LHCN-M2 (cell line): ENCODE measurements around the gene NDNF. TPM values are rescaled to one million over a fixed set of nuclear protein-coding genes. Genes with fewer than 3 reads are reported as not detected.

Experiments used
- DNase-seq: peaks from one replicate; pipeline ENCODE4 v3.0.0-alpha.2; 2012; ENCODE audit warnings: low read depth
- total RNA-seq: library from RNA; depleted of rRNA; stranded (reverse); fragments of >200 nt; gene quantifications from 2 replicates; pipeline ENCODE4 v1.2.3, GENCODE V29; 2014

NDNF gene
- total RNA-seq, 1 experiment from 2014 or later: 0.11 TPM

- peak; percentile 35 for DNase-seq
Measured at GRCh38 chr4:121070696-121071639, 1.4 kb downstream of the NDNF start.

- no peak for DNase-seq
Measured at GRCh38 chr4:121070274-121070673, 2.1 kb downstream of the NDNF start.

- no peak for DNase-seq
Measured at GRCh38 chr4:121069430-121069829, 2.9 kb downstream of the NDNF start.

DNA sequence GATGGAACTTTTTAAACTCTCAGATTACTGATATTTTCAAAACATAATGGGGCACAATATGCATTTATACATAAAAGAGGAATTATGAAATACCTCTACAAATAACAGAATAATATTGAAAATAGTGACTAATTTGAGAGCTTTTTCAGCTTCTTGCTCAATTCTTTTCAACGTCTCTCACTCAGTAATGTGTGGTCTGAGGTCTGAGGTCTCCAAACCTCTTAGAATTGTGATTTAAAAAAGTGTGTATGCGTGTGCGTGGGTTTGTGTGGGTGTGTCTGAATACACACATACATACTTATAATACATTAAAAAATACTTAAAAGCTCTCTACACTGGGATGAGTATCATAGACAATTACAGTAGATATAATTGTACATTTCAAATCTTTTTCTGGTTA is 7.9 kb downstream of the NDNF start:
- DNase-seq: no peak

- DNase-seq: no peak
Measured at GRCh38 chr4:121062521-121062920, 9.8 kb downstream of the NDNF start.

DNA sequence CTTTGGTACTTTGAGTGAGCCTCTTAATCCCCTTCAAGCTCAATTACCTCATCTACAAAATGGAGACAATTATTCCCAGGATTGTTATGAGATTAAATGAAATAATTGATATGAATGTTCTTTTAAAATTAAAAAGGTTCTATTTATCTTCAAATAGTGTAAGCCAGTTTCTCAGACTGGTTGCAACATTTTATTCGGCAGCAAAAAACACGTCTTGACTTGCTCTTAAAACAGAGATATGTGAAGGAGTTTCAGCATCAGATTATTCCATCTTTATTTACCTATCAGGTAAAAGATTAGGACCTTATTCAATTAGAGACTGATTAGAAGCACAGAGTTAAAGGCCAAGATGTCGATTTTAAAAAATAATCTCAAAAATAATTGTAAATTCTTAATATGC is 10.5 kb downstream of the NDNF start:
- DNase-seq: no peak

DNA sequence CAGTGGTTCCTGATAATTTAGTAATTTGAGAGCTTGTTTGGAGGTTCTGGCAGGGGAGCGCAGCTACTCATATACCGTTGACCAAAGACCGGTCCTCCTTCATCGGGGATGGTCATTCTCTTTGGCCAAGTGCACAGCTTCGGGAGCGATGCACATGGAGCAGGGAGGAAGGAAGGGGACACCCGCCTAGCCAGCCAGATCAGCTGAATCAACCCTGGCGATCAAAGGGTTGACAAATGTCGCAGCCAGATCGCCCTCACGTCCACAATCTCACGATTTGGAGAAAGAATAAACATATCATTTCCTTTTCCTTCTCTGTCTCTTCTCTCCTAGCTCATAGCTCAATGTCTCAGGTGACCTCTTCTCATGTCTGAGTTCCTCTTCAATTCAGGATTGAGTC is 11.1 kb downstream of the NDNF start:
- no peak for DNase-seq

- DNase-seq: no peak
Measured at GRCh38 chr4:121057466-121057922, 14.8 kb downstream of the NDNF start.

DNA sequence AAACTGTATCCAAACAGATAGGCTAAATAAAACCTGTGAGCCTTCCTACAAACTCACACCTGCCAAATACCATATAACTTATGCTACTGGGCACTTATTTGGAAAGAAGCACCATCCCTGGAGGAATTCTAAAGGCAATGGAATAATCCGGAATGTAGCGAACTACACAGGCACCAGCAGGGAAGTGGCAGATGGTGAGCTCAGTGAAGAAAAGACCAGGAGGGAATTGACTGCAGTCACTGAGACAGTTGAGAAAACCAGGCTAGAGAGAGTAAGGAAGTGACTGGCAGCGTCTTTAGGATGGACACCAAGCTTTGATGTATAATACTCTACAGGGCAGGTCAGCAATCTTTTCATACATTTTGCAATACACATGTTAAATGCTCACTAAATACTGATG is 16.3 kb downstream of the NDNF start:
- DNase-seq: no peak

DNA sequence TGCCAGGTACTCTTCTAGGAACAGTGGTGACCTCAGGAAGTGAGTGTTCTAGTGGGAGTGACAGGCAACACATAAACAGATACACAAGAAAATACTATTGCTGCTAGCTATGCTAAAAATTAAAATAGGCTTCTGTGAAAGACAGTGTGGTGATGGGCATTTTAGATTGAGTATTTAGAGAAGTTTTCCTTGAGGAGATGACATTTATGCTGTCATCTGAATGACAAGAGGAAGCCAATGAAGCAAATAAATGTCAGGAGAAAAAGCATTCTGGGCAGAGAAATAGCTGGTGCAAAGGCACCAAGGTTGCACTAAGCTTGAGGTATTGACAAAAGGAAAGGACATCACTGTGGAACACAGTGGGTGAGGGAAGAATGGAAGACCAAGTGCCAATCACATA is 18.0 kb downstream of the NDNF start:
- no peak for DNase-seq

DNA sequence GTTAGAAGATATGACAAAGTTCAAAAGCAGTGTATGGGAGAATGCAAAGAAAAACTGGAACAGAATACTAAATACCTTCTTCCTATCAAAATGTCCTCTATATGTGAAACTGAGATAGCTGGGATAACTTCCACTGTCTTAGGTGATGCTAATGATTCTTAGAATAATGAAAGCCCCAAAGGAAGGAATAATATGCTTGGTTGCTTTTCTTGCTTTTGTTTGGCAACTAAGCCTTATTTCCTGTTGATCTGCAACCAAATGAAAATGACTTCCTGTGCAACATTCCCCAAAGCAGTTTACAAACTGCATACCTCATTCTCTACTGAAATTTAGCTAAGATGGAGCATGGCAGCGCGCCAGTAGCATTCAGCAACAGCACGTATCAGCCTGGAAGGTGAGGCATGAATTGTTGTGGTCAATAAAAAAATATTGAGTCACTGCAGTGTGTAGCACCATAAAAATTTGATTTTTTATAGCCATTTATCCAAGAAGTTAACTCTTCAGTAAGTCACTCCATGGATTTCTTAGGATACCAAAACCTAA is 18.7 kb downstream of the NDNF start:
- DNase-seq: peak; percentile 50

DNA sequence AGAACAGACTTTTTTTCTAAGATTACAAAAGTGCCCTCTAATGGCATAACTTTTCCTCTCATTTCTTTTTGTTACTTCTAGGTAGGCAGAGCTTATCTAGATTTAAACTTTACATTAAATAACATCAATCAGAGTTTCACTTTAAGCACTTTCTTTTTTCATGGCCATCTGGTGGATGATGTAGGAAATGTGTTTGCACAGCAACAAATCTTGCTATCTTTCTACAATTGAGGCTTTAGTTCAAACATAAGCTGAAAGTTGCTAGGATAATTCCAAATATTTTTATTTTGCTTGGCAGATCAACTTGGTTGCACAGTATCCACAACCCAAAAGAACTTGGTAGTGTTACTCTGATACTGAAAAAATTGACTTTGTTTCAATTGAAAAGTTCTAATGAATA is 22.0 kb downstream of the NDNF start:
- DNase-seq: no peak

- DNase-seq: no peak
Measured at GRCh38 chr4:121049072-121049599, 23.2 kb downstream of the NDNF start.

- no peak for DNase-seq
Measured at GRCh38 chr4:121048165-121048564, 24.2 kb downstream of the NDNF start.

DNA sequence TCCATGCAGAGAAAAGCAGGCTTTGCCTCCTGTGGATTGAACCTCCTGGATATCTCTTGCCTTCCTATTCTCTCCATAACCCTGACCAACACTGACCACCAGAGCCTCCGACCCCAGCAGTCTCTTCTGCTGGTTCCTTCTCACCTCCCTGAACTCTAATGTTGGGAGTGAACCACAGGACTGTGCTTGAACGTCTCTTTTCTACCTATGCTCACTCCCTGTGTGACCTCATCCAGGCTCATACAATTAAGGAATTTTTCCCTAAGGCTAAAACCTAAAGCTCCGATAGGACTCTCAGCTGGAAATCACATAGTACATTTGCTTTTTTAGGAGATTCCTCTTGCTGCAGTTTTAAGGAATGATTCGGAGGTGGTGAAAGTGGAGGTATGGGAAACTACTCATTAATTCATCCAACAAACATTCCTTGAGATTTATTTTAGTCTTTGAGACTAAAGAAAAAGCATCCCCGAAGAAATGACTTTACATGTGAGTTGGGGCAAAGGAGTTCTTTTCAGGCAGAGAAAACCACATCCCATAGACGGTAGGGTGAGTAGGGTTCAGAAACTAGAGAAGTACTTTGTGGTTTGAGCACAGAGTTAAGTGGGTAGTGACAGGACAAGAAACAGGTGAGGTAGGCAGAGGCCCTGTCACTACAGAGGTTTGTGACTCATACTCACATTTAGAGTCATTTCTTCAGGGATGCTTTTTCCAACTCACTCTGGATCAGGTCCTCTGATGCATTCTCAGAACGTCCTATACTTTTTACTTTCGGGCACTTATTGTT is 30.8 kb downstream of the NDNF start:
- peak; percentile 17 for DNase-seq

DNA sequence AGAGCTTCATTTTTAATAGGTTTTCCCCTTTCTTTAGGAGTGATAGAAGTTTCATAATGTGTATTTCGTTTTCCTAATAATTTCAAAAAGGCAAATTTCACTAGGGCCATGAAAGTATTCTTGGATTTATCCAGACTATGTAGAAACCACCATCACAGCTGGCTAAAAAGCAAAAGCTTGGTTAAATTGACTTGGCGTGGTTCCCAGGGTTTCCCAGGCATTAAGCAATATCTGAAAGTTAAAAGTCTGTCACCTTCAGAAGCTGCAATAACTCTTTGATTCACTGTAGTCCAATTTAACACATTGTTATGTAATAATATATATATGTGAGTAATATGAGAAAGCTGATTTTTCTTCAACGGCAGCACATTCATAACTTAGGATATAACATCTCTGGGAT is 38.3 kb downstream of the NDNF start:
- peak; percentile 46 for DNase-seq

DNA sequence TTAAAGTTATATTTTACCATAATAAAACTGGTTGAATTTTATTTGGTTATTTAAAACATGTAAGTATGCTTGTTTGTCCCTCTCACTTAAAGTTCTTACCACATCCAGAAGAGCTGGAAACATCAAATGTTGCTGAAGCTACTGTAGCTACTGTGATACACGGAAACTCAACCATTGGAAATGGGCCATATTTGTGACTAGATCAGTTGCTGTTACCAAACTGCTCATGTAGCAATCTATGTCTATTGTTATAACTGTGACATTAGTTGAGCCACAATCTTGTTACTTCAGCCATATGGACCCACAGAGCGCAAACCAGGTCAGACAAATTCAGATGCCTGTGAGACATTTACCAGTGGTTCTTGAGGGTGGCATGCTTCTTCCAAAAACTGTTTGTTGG is 41.6 kb downstream of the NDNF start:
- no peak for DNase-seq

DNA sequence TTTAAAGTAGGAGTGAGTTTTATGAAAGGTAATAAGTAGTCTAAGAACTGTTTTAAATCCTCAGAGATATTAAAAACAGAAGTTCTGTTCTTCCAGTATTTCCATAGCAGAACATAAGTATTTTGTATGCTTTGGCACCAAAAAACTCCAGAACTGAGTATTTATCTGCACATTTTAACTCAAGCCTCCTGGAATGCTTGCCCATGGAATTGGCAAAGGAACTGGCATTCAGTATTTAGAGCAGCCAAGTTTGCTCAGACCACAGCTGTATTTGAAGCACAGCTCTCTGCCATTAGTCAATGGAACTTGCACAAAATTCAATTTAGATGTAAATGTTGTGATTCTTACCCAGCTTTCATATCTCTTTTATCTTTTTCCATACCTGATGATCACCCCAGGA is 42.2 kb downstream of the NDNF start:
- no peak for DNase-seq

GRCh38 chr4:121026034-121026433 is 46.3 kb downstream of the NDNF start:
- no peak for DNase-seq

GRCh38 chr4:121025540-121025939 is 46.8 kb downstream of the NDNF start:
- DNase-seq: no peak

DNA sequence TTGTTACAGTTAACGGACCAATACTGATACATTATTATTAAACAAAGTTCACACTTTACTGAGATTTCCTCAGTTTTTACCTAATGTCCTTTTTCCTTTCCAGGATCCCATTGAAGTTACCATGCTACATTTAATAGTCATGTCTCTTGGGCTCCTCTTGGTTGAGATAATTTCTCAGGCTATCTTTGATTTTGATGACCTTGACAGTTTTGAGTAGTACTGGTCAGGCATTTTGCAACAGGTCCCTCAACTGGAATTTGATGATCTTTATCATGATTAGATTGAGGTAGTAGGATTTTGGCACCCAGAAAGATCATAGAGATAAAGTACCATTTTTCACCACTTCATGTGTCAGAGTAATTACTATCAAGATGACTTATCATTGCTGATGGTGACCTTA is 53.8 kb downstream of the NDNF start:
- DNase-seq: no peak

DNA sequence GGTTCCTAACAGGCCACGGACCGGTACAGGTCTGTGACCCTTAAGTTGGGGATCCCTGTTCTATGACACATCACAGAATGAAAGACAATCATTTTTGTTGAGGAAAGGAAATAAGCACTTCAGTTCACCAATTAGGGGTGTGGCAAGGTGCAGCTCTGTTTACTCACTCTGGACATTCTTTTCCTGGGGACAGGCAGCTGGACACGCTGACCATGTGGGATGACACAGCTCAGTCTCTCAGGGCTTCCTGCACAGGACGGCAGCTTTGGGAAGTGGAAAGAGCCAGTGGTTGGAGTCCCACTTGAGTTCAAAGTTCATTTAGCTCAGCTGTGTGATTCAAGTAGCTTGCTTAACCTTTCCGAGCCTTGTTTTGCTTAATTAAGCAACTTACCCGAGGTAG is 55.7 kb downstream of the NDNF start:
- no peak for DNase-seq
